GM12875 (cell line): Measurements from ENCODE around the gene BRSK2.

ENCODE experiments used
- H3K4me3 ChIP-seq: one replicate; pipeline ENCODE4 v1.5.1; 2011; ENCODE audit warnings: low read depth, low read length, control low read depth
- TF ChIP-seq, protein P1 (sequence below): IDR thresholded peaks from 2 replicates; pipeline ENCODE4 v1.5.1; 2011; ENCODE audit warnings: low read depth, mild to moderate bottlenecking, control low read depth, inconsistent platforms, low read length, moderate library complexity, borderline replicate concordance; ENCODE audit not compliant: insufficient read depth

BRSK2 gene

DNA sequence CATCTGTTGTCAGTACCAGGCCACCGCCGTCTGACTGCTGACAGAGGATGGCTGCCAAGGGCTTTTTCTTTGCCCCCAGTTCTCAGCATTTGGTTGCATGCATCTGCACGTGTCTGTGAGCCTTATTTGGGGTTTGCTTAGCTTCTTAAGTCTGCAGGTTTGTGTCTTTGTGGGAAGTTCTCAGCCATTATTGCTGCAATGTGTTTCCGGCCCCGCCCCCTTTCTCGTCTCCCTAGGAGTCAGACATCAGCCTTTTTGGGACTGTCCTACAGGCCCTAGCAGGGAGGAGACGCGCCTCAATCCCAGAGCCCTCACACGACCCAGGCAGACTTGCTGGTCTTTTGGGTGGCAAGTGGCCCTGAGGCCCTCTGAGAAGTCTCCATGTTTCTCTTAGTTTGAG, 88.8 kb downstream of the BRSK2 start:
- H3K4me3 ChIP-seq, result no peak overlapping the region
- TF ChIP-seq, protein P1, sequence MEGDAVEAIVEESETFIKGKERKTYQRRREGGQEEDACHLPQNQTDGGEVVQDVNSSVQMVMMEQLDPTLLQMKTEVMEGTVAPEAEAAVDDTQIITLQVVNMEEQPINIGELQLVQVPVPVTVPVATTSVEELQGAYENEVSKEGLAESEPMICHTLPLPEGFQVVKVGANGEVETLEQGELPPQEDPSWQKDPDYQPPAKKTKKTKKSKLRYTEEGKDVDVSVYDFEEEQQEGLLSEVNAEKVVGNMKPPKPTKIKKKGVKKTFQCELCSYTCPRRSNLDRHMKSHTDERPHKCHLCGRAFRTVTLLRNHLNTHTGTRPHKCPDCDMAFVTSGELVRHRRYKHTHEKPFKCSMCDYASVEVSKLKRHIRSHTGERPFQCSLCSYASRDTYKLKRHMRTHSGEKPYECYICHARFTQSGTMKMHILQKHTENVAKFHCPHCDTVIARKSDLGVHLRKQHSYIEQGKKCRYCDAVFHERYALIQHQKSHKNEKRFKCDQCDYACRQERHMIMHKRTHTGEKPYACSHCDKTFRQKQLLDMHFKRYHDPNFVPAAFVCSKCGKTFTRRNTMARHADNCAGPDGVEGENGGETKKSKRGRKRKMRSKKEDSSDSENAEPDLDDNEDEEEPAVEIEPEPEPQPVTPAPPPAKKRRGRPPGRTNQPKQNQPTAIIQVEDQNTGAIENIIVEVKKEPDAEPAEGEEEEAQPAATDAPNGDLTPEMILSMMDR, result no peak

DNA sequence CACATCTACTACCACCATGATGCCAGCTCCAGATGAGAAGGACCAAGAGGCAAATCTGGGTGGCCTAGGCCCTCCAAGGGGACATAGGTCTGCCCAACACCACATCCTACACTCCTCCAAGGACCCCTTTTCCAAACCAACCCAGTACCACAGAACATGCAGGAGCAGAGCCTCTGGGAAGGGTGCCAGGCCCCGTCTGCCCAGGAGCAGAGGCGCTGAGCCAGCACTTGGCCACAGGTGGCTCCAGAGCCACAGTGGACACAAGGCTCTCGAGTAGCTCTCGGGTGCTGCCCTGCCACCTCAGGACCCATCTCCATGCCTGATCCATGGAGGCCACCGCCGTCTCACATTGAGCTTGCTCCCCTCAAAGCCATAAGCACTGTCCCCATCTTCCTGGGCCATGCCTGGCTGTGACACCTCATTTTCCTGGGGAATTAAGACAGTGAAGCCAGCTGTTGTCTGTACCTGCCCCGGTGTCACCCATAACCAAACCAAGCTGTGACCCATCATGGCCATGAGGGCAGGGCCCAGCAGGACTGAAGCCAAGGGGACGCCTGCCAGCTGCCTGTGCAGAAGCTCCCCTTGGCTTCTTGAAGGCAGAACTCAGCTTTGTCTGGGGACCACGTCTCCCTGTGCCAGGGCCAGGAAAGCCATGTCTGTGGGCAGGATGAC, 89.4 kb downstream of the BRSK2 start:
- no peak overlapping the region for H3K4me3 ChIP-seq
- TF ChIP-seq, protein P1, result no peak

DNA sequence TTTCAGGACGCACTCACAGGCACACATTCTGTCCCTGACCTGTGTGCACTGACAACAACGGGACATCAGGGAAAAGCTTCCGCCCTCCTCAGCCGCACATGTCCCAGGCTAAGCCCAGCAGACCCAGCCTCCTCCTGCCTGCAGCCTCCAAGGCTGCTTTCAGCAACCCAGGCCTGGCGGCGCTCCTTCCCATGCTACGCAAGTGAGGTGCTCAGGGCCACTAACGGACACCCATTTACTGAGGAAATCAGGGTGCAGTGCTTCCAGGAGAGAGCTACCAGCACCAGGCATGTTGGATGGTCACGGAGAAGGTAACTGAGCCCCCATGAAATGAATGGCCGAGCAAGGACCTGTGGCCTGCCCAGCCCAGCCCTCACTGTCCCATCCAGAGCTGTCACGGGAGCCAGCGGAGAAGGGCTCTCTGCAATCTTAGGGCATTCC, 90.0 kb downstream of the BRSK2 start:
- H3K4me3 ChIP-seq, result no peak overlapping the region
- TF ChIP-seq, protein P1, result no peak

DNA sequence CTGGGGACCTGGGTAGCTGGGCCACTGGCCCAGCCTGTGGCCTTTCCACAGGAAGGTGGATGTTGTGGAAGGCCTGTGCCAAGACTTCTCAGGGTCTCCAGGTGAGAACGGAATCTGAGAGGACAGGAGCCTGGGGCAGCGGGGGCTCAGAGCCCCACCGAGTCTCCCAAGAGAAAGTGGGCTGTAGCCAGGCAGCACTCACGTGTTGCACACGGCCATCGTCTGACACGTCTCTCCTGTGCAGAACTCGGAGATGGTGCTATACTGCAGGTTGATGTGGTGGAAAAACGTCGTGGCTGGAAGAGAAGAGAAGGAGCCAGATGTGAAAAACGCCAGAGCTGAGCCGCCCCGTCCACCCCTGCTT, 90.4 kb downstream of the BRSK2 start:
- no peak overlapping the region for H3K4me3 ChIP-seq
- TF ChIP-seq, protein P1, result no peak

DNA sequence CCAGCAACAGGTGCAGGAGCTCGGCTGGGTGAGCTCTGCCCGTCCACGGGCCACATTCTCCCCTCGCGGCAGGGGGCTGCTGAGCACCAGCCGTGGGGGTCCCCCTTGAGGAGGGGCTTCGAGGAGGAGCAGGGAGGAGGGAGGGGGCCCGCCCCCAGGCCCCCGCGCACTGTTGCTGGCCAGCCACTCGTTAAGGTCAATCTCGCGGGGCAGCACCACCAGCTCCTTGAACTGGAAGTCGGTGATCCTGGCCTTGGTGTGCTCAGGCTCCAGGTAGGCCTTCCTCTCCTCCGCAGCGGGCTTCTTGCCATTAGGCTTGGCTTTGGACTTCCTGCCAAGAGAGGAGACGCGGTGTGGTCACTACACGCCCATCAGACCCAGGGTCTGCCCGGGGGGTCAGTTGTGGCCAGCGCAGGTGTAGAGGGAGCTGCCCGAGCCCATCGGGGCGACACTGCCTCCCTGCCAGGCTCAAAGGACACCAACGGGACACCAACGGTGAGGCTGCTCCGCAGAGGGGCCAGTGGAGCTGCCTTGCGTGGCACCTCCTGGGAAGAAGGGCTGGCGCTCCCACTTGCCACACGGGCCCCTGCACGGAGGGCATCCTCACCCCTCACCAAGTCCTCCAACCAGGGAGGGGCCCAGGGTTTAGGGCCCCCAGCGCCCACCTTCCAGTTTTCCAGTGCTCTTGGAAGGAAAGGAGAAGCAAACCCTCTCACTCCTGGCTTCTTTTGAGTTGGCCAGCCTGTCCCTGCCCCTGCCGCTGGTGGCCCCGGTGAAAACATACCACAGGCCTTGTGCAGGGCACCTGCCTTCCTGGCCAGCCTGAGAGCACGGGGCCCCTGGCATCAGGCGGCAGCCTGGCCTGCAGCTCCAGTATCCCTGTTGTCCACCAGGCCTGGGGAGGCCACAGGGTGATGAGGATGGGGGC, 91.1 kb downstream of the BRSK2 start:
- TF ChIP-seq, protein P1, result no peak
- no peak overlapping the region for H3K4me3 ChIP-seq

DNA sequence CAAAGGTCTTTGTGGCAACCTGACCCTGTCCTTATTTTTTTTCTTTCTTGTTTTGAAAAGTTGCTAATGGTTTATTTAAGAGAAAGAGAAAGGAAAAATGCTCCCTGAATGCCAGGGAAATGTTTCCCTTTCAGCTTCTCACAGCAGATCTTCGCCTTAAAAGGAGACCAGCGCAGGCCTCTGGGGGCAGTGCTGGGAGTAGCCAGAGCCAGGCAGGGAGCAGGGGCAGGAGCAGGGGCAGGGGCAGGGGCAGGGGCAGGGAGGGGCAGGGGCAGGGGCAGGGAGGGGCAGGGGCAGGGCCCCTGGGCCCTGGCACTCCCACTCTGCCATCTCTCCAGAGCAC, 91.7 kb downstream of the BRSK2 start:
- TF ChIP-seq, protein P1, result no peak

More for the DNA sequence above, 91.7 kb downstream of the BRSK2 start:
- H3K4me3 ChIP-seq, result no peak overlapping the region
